ENCODE data around the gene C11orf97. TPM values are rescaled to one million over a fixed set of nuclear protein-coding genes. Genes with fewer than 3 reads are reported as not detected.

Gene C11orf97
- total and polyA plus RNA-seq, 2 of the 8 experiments (the other 6 are each of a cell fraction or from before 2014, with no cell fraction given): not detected

DNA sequence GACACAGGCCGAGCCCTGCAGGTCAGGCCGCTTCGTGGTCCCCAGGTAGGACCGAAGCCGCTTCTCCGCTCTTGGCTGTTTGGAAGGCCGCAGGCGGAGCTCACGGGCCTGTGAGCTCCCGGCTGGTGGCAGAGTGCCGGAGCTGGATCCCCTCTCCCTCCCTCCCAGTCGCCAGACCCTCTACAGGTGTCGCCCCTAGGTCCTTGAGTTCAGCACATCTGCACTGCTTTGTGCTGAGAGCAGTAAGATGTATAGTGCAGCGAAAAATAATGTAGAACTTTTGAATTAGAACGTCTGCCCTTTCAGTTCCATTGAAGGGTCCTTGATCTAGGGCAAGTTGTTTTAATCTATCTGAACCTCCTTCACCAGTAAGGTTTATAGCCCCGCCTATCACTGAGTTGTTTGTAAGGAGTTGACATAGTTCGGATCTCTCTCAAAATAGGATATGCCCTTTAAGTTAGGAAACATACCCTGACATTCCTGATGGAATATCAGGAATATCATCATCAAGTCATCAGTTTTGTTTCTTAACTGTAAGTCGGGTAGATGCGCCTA lies 18.1 kb upstream of the C11orf97 start (continued):
- TF ChIP-seq, protein P1, sequence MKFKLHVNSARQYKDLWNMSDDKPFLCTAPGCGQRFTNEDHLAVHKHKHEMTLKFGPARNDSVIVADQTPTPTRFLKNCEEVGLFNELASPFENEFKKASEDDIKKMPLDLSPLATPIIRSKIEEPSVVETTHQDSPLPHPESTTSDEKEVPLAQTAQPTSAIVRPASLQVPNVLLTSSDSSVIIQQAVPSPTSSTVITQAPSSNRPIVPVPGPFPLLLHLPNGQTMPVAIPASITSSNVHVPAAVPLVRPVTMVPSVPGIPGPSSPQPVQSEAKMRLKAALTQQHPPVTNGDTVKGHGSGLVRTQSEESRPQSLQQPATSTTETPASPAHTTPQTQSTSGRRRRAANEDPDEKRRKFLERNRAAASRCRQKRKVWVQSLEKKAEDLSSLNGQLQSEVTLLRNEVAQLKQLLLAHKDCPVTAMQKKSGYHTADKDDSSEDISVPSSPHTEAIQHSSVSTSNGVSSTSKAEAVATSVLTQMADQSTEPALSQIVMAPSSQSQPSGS (IDR thresholded peaks at IDR 0.05; ENCODE audit: low read length): no peak
- peak in 1 of 2 experiments; percentile 91; a peak in 1 of 4 replicates for TF ChIP-seq HDAC2 (IDR thresholded peaks at IDR 0.05; ENCODE audit: borderline replicate concordance in 1 of 2, low read depth in 2 of 2, low read length in 2 of 2)
- no peak for TF ChIP-seq CHD2 (IDR thresholded peaks at IDR 0.05; ENCODE audit: low read length)
- TF ChIP-seq, protein P2, sequence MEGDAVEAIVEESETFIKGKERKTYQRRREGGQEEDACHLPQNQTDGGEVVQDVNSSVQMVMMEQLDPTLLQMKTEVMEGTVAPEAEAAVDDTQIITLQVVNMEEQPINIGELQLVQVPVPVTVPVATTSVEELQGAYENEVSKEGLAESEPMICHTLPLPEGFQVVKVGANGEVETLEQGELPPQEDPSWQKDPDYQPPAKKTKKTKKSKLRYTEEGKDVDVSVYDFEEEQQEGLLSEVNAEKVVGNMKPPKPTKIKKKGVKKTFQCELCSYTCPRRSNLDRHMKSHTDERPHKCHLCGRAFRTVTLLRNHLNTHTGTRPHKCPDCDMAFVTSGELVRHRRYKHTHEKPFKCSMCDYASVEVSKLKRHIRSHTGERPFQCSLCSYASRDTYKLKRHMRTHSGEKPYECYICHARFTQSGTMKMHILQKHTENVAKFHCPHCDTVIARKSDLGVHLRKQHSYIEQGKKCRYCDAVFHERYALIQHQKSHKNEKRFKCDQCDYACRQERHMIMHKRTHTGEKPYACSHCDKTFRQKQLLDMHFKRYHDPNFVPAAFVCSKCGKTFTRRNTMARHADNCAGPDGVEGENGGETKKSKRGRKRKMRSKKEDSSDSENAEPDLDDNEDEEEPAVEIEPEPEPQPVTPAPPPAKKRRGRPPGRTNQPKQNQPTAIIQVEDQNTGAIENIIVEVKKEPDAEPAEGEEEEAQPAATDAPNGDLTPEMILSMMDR (IDR thresholded peaks at IDR 0.05; ENCODE audit: control extremely low read depth in 1 of 3, insufficient read depth in 1 of 3, low read depth in 1 of 3, low read length in 3 of 3): no peak
- no peak for TF ChIP-seq NANOG (IDR thresholded peaks at IDR 0.05; ENCODE audit: insufficient read depth, low read depth, low read length, poor library complexity, severe bottlenecking)
- no peak for TF ChIP-seq POLR2AphosphoS5 (IDR thresholded peaks at IDR 0.05; ENCODE audit: low read depth, low read length)
- TF ChIP-seq, protein P3, sequence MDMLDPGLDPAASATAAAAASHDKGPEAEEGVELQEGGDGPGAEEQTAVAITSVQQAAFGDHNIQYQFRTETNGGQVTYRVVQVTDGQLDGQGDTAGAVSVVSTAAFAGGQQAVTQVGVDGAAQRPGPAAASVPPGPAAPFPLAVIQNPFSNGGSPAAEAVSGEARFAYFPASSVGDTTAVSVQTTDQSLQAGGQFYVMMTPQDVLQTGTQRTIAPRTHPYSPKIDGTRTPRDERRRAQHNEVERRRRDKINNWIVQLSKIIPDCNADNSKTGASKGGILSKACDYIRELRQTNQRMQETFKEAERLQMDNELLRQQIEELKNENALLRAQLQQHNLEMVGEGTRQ (IDR thresholded peaks at IDR 0.05; ENCODE audit: low read length): no peak
- TF ChIP-seq SIRT6 (IDR thresholded peaks at IDR 0.05; ENCODE audit: low read length): no peak
- TF ChIP-seq JUN (IDR thresholded peaks at IDR 0.05; ENCODE audit: low read depth, low read length): no peak
- TF ChIP-seq, protein P4, sequence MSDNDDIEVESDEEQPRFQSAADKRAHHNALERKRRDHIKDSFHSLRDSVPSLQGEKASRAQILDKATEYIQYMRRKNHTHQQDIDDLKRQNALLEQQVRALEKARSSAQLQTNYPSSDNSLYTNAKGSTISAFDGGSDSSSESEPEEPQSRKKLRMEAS (IDR thresholded peaks at IDR 0.05): no peak; the same call in 1 of the 2 replicates
- TF ChIP-seq SP1 (IDR thresholded peaks at IDR 0.05; ENCODE audit: low read depth, low read length): no peak; the same call in 1 of the 2 replicates
- TF ChIP-seq YY1 (IDR thresholded peaks at IDR 0.05; ENCODE audit: low read depth, low read length): no peak
- TF ChIP-seq CHD1 (IDR thresholded peaks at IDR 0.05; ENCODE audit: low read depth, low read length): no peak
- TF ChIP-seq, protein P5, sequence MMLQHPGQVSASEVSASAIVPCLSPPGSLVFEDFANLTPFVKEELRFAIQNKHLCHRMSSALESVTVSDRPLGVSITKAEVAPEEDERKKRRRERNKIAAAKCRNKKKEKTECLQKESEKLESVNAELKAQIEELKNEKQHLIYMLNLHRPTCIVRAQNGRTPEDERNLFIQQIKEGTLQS (IDR thresholded peaks at IDR 0.05; ENCODE audit: insufficient read depth, low read depth, low read length): no peak
- TF ChIP-seq CEBPB (IDR thresholded peaks at IDR 0.05; ENCODE audit: low read depth, low read length): no peak
- peak; percentile 99 for TF ChIP-seq ASH2L (IDR thresholded peaks at IDR 0.05; ENCODE audit: low read length)
- 0 out of 2 replicates have a peak, but pooled peaks have one; percentile 1 for TF ChIP-seq EGR1 (IDR thresholded peaks at IDR 0.05; ENCODE audit: borderline replicate concordance, low read depth, low read length)
- TF ChIP-seq CBX5 (IDR thresholded peaks at IDR 0.05; ENCODE audit: low read depth, low read length): no peak
- TF ChIP-seq BACH1 (IDR thresholded peaks at IDR 0.05; ENCODE audit: low read length): no peak
- TF ChIP-seq TAF1 (IDR thresholded peaks at IDR 0.05; ENCODE audit: low read depth, low read length): no peak

All from H1 (cell line).